Measurements from ENCODE around the gene DYNC1I1. TPM values are rescaled to one million over a fixed set of nuclear protein-coding genes. Genes with fewer than 3 reads are reported as not detected.

The DYNC1I1 gene
- total RNA-seq, 4 donors from 2014 or later, result 1.9 to 17.9 (median 8.7) TPM

GRCh38 chr7:95776561-95777185 lies 4.3 kb downstream of the DYNC1I1 start:
- H3K4me1 ChIP-seq, result no peaks in the 10 kb centered on the region
- TF ChIP-seq CTCF (IDR thresholded peaks at IDR 0.05) (no peak), POLR2A (IDR thresholded peaks at IDR 0.05) (no peak)
- no peak overlapping the region for H3K27ac ChIP-seq
- no peaks in the 10 kb centered on the region for H3K36me3 ChIP-seq
- no peaks in the 10 kb centered on the region for H3K9me3 ChIP-seq
- intact Hi-C loops (cut with DNase I; ENCODE audit: low total_unique reads), result no loop called here
- H3K4me3 ChIP-seq, result no peak overlapping the region
- H3K27me3 ChIP-seq, result no peaks in the 10 kb centered on the region
- DNase-seq, result no peak

GRCh38 chr7:95777269-95777668 lies 4.9 kb downstream of the DYNC1I1 start:
- TF ChIP-seq CTCF (IDR thresholded peaks at IDR 0.05) (no peak), POLR2A (IDR thresholded peaks at IDR 0.05) (no peak)
- H3K4me3 ChIP-seq, result no peak overlapping the region
- intact Hi-C loops (cut with DNase I; ENCODE audit: low total_unique reads), result no loop called here
- no peaks in the 10 kb centered on the region for H3K27me3 ChIP-seq
- H3K4me1 ChIP-seq, result no peaks in the 10 kb centered on the region
- DNase-seq, result no peak
- no peak overlapping the region for H3K27ac ChIP-seq
- H3K9me3 ChIP-seq, result no peaks in the 10 kb centered on the region
- no peaks in the 10 kb centered on the region for H3K36me3 ChIP-seq

GRCh38 chr7:95780665-95781064 lies 8.3 kb downstream of the DYNC1I1 start:
- TF ChIP-seq CTCF (IDR thresholded peaks at IDR 0.05), result no peak
- TF ChIP-seq POLR2A (IDR thresholded peaks at IDR 0.05), result no peak
- intact Hi-C loops (cut with DNase I; ENCODE audit: low total_unique reads), result no loop called here
- H3K4me1 ChIP-seq, result no peaks in the 10 kb centered on the region
- H3K27ac ChIP-seq, result no peak overlapping the region
- no peak overlapping the region for H3K4me3 ChIP-seq
- H3K36me3 ChIP-seq, result no peaks in the 10 kb centered on the region
- no peak for DNase-seq
- no peaks in the 10 kb centered on the region for H3K27me3 ChIP-seq
- H3K9me3 ChIP-seq, result no peaks in the 10 kb centered on the region

GRCh38 chr7:95781961-95782586 lies 9.7 kb downstream of the DYNC1I1 start:
- H3K4me1 ChIP-seq, result no peaks in the 10 kb centered on the region
- H3K27me3 ChIP-seq, result no peaks in the 10 kb centered on the region
- no peaks in the 10 kb centered on the region for H3K9me3 ChIP-seq
- H3K27ac ChIP-seq, result no peak overlapping the region
- H3K4me3 ChIP-seq, result no peak overlapping the region
- no peak for DNase-seq
- intact Hi-C loops (cut with DNase I; ENCODE audit: low total_unique reads), result no loop called here
- H3K36me3 ChIP-seq, result no peaks in the 10 kb centered on the region
- TF ChIP-seq POLR2A (IDR thresholded peaks at IDR 0.05) (no peak), CTCF (IDR thresholded peaks at IDR 0.05) (no peak)

- intact Hi-C loops (cut with DNase I; ENCODE audit: low total_unique reads), result no loop called here
- no peaks in the 10 kb centered on the region for H3K4me1 ChIP-seq
These were observed 12.4 kb downstream of the DYNC1I1 start for GRCh38 chr7:95784796-95785195.

More at GRCh38 chr7:95784796-95785195, 12.4 kb downstream of the DYNC1I1 start:
- H3K9me3 ChIP-seq, result no peaks in the 10 kb centered on the region
- no peaks in the 10 kb centered on the region for H3K27me3 ChIP-seq
- no peak overlapping the region for H3K27ac ChIP-seq
- DNase-seq, result no peak
- H3K36me3 ChIP-seq, result no peaks in the 10 kb centered on the region
- H3K4me3 ChIP-seq, result no peak overlapping the region
- no peak for TF ChIP-seq POLR2A (IDR thresholded peaks at IDR 0.05)
- TF ChIP-seq CTCF (IDR thresholded peaks at IDR 0.05), result no peak
